22Rv1 (cell line): Measurements from ENCODE around the gene PPA2.

Experiments
- H3K27ac ChIP-seq: fragments of 450-650 bp; 2 replicates; pipeline ENCODE4 v1.5.1; 2017
- ZFX ChIP-seq: fragments of 450-650 bp; IDR thresholded peaks from 2 replicates; pipeline ENCODE4 v1.6.1; 2017; ENCODE audit warnings: antibody characterized with exemption, borderline replicate concordance
- TF ChIP-seq, protein P1 (sequence below): fragments of 450-650 bp; IDR thresholded peaks from 2 replicates; pipeline ENCODE4 v1.5.1; 2017; ENCODE audit warnings: mild to moderate bottlenecking

Gene PPA2

GRCh38 chr4:105348719-105349118 lies 125.1 kb downstream of the PPA2 start:
- H3K27ac ChIP-seq: no peak overlapping the region
- no peak for TF ChIP-seq ZFX
- TF ChIP-seq, protein P1, sequence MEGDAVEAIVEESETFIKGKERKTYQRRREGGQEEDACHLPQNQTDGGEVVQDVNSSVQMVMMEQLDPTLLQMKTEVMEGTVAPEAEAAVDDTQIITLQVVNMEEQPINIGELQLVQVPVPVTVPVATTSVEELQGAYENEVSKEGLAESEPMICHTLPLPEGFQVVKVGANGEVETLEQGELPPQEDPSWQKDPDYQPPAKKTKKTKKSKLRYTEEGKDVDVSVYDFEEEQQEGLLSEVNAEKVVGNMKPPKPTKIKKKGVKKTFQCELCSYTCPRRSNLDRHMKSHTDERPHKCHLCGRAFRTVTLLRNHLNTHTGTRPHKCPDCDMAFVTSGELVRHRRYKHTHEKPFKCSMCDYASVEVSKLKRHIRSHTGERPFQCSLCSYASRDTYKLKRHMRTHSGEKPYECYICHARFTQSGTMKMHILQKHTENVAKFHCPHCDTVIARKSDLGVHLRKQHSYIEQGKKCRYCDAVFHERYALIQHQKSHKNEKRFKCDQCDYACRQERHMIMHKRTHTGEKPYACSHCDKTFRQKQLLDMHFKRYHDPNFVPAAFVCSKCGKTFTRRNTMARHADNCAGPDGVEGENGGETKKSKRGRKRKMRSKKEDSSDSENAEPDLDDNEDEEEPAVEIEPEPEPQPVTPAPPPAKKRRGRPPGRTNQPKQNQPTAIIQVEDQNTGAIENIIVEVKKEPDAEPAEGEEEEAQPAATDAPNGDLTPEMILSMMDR: no peak

DNA sequence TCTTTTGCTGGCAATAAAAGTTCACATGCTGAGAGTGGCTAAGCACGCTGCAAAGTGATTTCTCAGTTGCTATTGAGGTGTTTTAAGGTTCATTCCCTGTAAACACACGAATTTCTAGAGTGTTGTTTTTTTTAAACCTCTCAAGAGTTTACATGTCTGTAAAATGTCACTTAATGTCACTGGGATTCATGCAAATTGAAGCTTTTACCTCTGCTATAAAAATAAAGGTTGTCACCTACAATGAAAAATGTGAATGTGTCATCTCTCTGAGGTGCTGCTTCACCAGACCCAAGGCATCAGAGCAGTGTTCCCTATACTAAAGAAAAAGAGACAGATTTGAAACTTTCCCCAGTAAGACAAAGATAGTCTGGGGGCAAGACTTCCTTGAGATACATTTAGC lies 127.0 kb downstream of the PPA2 start:
- H3K27ac ChIP-seq: no peak overlapping the region
- TF ChIP-seq ZFX: no peak
- TF ChIP-seq, protein P1: no peak

DNA sequence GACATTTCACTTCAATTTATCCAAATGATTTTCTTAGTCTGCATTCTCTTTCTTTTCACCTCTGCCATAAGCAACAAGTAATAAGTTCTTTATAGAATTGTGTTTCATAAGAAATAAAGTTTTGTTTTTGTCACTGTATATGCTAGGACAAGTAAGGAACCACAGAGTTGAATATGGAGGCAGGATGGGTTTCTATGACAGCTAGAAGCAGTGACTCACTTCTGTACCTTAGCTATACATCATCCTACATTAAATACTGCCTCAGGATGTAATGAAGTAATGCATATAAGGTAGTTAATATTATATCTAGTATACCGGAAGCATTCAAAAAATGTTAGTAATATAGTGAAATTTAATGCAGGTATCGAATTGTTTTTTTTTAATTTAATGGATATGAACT lies 128.0 kb downstream of the PPA2 start:
- no peak for TF ChIP-seq ZFX
- TF ChIP-seq, protein P1: no peak
- H3K27ac ChIP-seq: no peak overlapping the region

GRCh38 chr4:105345358-105345757 lies 128.5 kb downstream of the PPA2 start:
- no peak overlapping the region for H3K27ac ChIP-seq

DNA sequence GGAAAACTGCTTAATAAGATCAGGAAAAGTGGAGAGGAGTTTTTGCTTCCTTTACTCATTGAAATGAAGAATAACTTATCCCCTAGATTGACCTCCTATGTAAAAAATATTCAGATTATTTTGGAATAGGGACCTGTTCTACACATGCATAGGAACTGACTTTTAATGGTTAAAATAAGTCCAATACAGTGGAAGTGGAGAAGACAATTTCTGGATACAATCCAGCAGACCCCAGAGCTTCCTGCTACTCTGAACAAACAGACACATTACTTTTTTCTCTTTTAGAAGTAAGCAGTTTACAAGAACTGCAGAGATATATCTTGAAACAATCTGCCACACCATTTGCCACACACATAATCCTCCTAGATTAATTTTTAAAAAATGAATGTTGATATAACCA lies 129.7 kb downstream of the PPA2 start:
- TF ChIP-seq, protein P1: no peak
- TF ChIP-seq ZFX: no peak
- H3K27ac ChIP-seq: no peak overlapping the region

More at GRCh38 chr4:105345358-105345757, 128.5 kb downstream of the PPA2 start:
- TF ChIP-seq, protein P1: no peak
- no peak for TF ChIP-seq ZFX

DNA sequence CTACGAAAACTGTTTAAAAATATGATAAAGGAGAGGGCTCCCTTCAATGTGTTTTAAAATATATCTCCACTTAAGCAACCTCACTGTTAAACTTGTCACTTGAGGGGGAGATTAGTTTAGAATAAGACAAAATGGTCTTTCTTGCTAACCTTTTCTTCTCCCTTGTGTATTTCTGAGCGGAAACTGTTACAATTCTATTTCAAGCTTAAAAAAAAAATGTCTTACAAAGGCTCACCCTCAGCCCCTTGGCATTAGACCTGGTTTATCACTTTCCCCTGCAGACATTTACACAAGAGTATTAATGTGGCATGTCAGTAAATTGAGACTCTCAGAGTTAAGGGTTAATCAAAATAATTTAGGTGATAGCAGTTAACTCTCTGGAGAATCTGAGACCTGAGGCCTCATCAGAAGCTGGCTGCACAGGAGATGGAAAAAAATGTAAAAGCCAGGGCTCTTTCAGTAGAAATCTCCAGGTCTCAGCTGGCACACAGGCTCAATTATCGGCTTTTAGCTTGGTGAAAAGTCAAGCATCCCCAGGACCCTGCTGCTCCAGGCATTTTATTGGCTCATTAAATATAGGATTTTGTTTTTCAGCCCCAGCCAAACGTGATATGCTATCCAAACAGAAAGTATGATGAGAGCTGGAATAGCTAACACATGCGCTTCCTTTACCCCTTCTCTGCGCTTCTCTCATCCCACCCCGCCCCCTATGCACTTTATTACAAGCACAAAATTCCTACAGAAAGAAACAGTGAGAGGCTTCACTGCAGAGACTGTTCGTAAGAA lies 130.5 kb downstream of the PPA2 start:
- TF ChIP-seq, protein P1: no peak
- no peak for TF ChIP-seq ZFX
- no peak overlapping the region for H3K27ac ChIP-seq

- TF ChIP-seq, protein P1: no peak
- no peak for TF ChIP-seq ZFX
- no peak overlapping the region for H3K27ac ChIP-seq
These were observed 144.8 kb downstream of the PPA2 start for GRCh38 chr4:105329081-105329480.
